Raji (cell line): Measurements from ENCODE around the gene TNFRSF25.

Source experiments
- POLR2A ChIP-seq: IDR thresholded peaks from 2 replicates; pipeline ENCODE4 v1.6.1; 2011; ENCODE audit warnings: low read depth, low read length, control low read depth; ENCODE audit not compliant: insufficient read depth

The TNFRSF25 gene

DNA sequence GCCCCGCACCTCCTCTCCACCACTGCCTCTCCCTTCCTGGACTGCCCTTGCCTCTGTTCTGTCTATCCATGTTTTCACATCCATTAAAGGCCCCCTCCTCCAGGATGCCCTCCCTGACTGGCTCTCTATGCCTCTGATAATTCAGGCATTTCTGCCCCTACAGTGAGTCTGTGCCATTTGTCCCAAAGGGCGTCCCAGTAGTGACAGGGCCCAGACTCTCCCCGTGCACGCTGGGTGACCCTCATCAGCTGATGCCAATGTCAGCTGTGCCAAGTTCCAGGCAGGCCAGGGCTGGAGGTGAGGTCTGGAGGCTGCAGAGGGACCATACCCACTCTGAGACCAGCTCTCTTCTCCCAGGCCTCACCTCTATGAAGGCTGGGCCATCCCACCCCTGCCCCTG is 28.7 kb upstream of the TNFRSF25 start:
- no peak for TF ChIP-seq POLR2A

DNA sequence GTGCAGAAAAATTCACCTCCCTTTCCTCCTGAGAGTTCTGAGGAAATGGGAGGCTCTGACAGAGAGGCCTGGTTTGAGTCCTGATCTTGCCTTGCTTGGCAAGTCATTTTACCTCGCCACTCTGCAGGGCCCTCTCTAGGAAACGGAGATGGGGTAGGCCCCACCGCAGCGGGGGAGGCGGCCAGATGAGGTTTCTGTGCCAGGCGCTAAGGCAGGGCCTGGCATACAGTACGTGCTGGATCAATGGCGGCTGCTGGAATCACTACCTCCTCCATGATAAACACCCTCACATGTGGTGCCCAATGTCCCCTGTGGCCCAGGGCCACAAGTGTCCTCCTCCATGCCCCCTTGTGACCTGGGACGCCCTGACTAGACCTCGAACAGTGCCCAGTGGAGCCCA is 26.0 kb upstream of the TNFRSF25 start:
- TF ChIP-seq POLR2A = no peak

DNA sequence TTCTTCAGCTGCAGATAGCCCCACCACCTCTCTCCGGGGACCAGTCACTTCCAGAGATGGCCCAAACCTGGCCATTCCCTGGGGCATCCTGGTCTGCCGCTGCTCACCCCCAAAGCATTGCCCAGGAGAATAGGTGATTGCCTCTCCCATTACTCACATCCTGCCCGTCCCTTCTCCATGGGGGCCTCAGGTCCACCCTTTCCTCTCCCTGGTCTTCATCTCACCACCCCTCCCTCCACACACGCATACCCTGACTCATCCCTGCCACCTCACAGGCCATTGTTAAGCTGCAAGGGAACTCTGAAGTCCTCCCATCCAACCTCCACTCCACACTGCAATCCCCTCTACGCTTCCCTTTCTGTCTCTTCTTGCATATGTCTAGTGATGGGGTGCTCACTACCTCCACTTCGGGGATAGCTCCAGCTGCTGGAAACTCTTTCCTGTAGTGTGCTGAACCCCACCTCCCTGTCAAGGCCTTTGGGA is 25.5 kb upstream of the TNFRSF25 start, which contains the start of gene PLEKHG5:
Gene PLEKHG5, minus strand, starts transcription at position 188 of the 483 bp plus-strand sequence. CDS start 14,096 bp downstream, outside the sequence.
- no peak for TF ChIP-seq POLR2A

DNA sequence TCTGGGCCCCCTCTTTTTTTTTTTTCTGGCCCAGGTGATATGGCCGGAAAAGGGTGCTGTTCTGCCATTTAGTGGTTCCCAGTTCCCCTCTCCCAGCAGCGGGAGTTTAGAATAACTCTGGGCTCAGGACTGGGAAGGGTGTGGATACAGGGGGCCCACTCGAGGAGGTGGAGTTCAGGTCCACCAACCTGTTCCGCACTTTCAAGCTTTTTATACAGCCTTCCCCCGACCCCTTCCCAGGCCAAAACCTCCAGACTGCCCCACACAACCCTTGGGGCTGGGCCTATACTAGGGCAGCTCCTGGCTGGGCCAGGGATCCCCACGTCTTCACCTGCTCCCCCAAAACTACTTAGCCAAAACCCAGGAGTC is 25.1 kb upstream of the TNFRSF25 start:
- no peak for TF ChIP-seq POLR2A

DNA sequence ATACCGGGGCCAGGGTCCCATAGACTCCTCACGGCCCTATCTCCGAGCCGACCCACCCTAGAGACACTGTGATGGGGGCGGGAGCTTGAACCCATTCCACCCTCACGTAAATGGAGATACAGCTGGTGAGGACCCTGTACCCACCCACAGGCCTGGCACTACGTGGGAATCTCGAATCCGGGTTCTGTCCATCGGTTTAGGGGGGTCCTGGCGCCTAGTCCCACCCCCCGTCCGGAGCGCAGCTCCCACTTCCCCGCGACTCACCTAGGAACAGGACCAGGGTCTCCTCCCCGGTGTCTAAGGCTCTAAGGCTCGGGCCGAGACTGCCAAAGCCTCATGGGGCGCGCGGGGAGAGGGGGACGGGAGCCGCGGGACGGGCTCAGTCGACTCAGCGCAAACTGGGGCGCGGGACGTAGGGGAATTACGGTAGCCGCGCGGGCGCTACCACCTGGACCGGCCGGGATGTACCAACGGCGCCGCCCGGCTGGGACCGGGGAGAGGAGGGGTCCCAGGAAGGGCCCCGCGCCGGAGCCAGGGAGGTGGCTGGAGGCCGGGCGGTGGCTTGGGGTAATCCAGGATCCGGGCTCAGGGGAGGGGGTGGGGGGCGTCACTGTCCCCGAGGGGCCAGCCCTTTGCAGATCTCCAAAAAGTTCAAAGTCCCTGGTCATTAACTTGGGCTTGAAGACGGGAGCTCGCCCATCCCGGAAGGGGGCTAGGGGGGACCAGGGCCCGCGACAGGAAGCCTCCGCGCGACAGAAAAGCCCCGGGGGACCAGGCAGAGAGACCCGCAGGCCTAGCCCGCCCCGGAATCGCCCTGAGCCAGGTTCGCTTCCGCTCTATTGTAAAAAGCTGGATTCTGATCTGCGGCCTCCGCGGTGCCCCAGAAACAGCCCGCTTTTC is 24.5 kb upstream of the TNFRSF25 start:
- no peak for TF ChIP-seq POLR2A

DNA sequence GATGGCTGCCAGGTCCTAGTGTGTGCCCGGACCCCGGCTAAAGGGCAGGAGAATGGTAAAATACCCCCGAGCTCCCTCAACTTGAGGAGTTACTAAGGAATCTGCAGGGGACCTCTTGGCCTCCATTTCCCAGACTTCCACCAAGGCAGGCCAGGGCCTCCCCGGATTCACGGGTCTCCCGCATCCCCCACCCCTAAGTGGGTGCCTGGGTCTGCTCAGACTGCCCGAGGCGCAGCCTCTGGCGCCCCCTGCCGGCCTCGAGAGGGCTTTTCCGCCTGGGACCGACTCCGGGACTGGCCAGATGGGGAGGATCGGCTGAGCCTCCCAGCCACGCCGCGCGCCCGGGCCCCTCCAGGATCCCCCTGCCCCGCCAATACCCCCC is 23.8 kb upstream of the TNFRSF25 start:
- TF ChIP-seq POLR2A = no peak; the same call in 1 of the 2 replicates

DNA sequence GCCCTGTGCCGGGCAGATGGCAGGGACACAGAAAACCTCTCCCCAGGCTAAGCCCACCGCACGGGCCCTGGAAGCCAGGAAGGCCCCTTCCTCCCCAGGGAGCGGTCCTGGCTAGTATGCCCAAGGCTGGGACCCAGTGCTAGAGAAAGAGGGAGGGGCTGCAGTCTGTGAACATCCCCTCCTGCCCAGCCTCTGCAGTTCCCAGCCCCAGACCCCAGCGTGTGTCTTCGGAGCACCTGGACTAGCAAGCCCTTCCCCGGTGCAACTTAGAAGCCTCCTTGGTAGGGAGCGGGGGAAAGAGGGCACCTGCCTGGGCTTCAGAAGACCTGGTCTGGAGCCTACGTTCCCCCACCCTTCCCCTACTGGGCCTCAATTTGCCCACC is 23.4 kb upstream of the TNFRSF25 start:
- TF ChIP-seq POLR2A = no peak

DNA sequence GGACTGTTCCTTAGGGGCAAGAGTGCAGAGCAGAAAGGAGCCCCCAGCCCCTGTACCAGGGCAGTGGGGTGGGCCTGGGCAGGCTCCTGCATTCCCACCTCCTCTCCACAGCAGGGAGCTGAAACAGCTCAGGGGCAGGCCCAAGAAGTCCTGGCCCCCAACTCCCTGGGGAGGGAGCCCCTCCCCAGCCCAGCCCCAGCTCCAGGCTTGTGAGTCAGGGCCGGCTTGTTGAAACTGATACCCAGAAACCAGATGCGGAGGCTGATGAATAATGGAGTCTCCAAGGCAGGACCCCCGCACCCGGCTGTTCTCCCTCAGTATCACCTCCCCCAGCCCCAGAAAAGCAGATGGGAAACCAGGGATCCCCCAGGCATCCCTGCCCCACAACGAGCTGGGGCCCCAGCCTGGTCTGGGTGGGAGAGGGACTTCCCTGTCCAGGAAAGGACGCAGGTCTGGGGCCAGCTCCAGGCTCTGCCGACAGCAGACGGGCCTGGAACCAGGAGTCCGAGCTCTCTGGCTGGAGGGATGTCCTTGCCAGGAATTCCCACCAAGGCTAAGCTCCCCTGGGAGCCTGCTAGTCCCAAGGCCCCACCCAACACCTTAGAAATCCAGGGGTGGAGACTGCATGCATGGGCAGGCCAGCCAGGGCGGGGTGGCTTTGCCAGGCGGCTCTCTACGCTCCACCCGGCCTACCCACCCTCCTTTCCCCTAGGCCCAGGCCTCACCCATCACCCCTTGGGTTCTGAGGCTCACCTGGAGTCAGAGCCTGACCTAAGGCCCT is 22.8 kb upstream of the TNFRSF25 start:
- TF ChIP-seq POLR2A = no peak

DNA sequence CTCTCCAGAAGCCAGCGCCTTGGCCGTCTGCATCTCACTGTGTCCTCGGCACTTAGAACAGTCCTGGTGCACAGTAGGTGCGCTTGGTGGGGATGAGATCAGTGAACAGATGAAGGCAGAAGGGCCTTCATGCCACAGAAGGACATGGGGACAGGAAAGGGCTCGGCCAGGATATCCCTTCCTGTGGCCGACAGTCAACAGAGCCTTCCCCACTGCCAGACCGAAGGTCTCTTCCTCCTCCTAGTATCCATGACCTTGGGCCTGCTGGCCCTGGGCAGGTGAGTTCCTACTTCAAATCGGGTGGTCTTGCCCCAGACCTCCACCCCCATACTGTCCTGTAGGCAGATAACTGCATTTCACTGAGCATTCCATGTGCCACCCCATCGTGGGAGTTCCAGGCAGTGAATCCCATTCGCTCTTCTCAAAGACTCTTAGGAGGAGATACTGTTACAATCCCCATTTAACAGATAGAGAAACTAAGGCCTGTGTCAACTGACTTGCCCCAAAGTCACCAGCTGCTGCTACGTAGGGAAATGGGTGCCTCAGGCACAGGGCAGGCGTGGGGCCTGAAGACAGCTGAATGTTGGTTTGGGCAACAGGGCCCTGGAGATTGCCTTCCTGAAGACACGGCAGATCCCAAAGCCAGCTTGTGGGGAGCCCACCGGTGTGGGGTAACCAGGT is 22.0 kb upstream of the TNFRSF25 start:
- TF ChIP-seq POLR2A = no peak

DNA sequence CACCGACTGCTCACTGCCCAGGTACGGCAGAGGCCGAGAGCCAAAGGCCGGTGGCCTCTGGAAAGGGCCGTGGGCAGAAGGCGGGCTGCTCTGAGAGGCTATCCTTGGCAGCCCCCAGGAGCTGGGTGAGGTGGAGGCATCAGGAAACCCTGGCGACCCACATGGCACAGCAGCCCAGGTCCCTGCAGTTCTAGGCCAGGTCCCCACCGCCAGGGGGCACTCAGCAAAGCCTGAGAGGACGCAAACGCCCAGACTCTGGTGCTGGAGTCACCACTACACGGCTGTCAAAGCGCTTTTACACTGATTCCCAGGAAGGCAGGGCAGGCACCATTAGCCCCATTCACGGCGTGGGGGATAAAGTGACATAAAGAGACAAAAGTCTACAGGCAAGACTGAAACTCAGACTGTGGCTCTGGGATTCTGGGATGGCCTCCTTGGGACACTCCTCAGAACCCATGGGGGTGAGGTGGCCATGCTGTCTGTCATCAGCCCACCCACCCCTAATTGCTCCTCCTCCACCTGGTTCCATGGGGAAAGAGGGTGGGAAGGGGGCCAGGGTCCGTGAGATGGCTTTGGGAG is 20.5 kb upstream of the TNFRSF25 start:
- no peak for TF ChIP-seq POLR2A

DNA sequence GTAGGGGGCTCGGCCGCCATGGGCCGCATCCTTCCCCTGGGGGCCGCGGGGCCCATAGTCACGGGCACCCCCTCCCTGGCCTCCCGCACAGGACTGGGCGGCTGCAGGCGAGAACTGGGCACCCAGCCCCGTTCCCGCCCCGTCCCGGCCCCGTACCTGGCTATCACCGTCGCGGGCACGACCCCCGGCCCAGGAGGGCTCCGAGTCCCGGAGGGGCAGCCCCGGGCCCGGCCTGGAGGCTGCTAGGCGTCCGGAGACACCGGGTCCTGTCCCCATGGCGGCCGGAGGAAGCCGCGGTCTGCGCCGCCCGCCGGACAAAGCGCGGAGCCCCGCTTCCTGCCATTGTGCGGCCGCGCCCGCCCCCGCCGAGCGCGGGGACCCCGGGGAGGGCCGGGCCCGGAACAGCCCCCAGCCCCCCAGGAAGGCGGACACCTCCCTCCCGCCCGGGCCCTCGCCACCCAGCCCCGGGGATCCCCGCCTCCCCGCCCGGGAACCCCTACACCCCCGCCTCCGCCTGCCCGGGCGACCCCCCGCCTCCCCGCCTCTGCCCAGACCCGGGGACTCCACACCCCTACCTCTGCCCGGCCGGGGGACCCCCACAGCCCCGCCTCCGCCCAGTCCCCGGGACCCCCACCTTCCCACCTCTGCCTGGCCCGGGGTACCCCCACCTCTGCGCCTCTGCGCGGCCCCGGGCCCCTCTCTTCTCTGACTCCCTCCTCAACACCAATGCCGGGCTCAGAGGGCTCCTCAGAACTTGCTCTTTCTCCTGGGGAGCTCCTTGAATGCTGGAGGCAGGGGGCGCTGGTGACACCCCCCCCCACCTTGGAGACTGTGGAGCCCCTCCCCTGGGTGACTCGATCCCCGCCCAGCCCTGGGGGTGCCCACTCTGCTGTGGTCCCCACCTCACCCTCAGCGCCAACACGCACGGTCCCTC is 19.5 kb upstream of the TNFRSF25 start:
- TF ChIP-seq POLR2A = no peak

DNA sequence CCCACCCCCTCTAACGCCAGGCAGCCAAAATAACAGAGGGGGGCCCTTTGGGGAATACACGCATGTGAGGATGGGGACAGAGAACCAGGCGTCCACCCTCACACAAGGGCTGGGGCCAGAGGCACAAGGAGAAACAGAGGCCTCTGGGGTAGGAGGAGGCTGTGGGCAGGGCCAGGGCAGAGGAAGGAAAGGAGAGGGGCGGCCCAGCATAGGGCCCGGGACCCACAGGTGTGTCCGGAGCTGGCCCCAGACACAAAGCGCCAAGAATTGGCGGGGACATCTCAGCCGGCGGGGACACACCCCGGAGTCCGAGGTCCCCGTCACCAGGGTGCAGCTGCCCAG is 18.8 kb upstream of the TNFRSF25 start:
- no peak for TF ChIP-seq POLR2A

DNA sequence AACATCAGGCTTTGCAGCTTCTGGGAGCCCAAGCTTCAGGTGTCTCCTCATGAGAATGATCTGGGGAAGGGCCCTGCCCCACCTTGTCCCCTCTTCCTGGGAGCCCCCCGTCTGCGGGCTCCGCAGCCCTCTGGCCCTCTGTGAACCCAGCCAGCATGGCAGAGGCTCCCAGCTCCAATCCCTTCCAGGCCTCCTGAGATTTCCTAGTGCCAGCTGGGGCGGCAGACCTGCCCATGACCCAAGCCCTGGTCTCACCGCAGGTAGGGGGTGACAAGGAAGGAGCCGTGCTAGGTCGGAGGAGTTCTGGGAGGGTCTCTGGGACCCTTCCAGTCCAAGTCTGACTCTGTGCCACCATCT is 17.8 kb upstream of the TNFRSF25 start:
- no peak for TF ChIP-seq POLR2A

DNA sequence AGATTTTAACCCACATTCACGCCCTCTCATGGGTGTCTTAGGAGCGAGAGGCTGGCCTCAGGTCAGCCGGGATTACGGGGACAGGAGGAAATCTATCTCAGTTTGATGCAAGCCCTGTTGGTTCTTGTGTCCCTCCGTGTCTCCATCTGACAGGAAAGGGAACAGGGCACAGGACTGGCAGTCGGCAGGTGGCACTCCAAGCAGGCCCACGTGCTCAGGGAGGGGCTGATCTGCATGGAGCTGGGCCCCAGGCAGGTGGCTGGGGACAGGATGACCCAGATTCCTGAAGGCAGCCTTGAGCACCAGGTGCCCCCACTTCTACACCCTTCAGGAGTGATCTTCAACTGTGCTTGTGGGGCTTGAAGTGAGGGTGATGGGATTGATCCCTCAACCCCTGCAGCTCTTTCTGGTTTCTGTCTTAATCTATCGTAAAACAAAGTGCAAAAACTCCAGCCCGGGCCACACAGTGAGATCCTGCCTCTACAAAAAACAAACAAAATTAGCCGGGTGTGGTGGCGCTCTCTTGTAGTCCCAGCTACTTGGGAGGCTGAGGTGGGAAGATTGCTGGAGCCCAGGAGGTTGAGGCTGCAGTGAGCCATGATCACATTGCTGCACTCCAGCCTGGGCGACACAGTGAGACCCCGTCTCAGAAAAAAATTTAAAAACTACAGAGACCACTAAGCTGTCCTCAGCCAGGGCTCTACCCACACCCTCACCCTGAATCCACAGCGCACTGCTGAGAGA is 17.2 kb upstream of the TNFRSF25 start:
- TF ChIP-seq POLR2A = no peak

DNA sequence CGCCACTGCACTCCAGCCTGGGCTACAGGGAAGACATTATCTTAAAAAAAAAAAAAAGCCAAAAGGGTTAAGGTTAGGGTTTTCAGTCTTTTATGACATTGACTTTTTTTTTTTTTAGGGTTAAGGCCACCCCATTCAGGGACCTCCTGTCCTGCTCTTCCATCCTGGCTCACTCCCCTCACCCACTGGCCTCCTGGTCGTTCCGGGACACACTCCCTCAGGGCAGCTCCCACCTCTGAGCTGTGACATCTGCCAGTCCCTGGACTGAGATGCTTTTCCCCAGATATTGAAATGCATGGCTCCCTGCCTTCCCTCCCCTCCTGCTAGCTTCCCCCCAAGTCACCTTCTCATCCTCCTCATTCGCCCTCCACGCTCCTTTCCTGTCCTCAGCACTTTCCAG is 15.8 kb upstream of the TNFRSF25 start:
- no peak for TF ChIP-seq POLR2A
